IgD-negative memory B cell (primary cell): Measurements from ENCODE around the gene PMPCA. TPM values are rescaled to one million over a fixed set of nuclear protein-coding genes. Genes with fewer than 3 reads are reported as not detected.
"Not testable (repeated sequence)": the region's sequence is repeated elsewhere in the genome, so short reads cannot be mapped to it uniquely, and the experiment has no call there.

Experiments used
- H3K27ac Mint-ChIP-seq, 3 donors: one replicate each; pipeline ENCODE4 v1.8.0; 2020 to 2022; ENCODE audit warnings: mild to moderate bottlenecking in 3 of 3, mixed read lengths in 3 of 3, moderate library complexity in 1 of 3
- H3K27me3 Mint-ChIP-seq: one replicate; pipeline ENCODE4 v1.8.0; 2021; ENCODE audit warnings: mixed read lengths
- H3K36me3 Mint-ChIP-seq: one replicate; pipeline ENCODE4 v1.8.0; 2020; ENCODE audit warnings: mild to moderate bottlenecking, mixed read lengths
- H3K4me1 Mint-ChIP-seq, 3 donors: one replicate each; pipeline ENCODE4 v1.8.0; 2020 to 2022; ENCODE audit warnings: mixed read lengths in 3 of 3, mild to moderate bottlenecking in 1 of 3
- H3K4me3 Mint-ChIP-seq, 4 donors: one replicate each; pipeline ENCODE4 v1.8.0; 2020 to 2022; ENCODE audit warnings: mild to moderate bottlenecking in 4 of 4, mixed read lengths in 4 of 4, moderate library complexity in 3 of 4
- H3K9me3 Mint-ChIP-seq, 3 donors: one replicate each; pipeline ENCODE4 v1.8.0; 2020 to 2021; ENCODE audit warnings: mixed read lengths in 3 of 3, mild to moderate bottlenecking in 1 of 3
- polyA plus RNA-seq: library from polyadenylated mRNA; unstranded; fragments of 300-500 nt; fragmentation: Illumina TruSeq; gene quantifications from one replicate; pipeline ENCODE4 v1.2.3, GENCODE V29; 2021

Gene PMPCA
- polyA plus RNA-seq, 1 donor from 2014 or later: 35.0 TPM

- peaks cover 40 to 44% (median 44%) of the 10 kb centered on the region in 3 donors for H3K4me1 Mint-ChIP-seq
- H3K9me3 Mint-ChIP-seq: no peaks in the 10 kb centered on the region
Measured at GRCh38 chr9:136407911-136408310, 2.5 kb upstream of the PMPCA start.

GRCh38 chr9:136409557-136410455 is 652 bp upstream of the PMPCA start:
- Mint-ChIP-seq H3K27me3 (no peaks in the 10 kb centered on the region), H3K36me3 (peaks cover 4% of the 10 kb centered on the region), H3K27ac (peak overlapping the region; percentile 71 to 89 (median 89)), H3K9me3 (no peaks in the 10 kb centered on the region), H3K4me3 (peak overlapping the region; percentile 89 to 95 (median 94)), H3K4me1 (peaks cover 24 to 31% (median 30%) of the 10 kb centered on the region in 3 donors)

More at GRCh38 chr9:136407911-136408310, 2.5 kb upstream of the PMPCA start:
- Mint-ChIP-seq H3K4me3 (peak overlapping the region in 3 of 4 donors; percentile 27 to 85 (median 76)), H3K27ac (peak overlapping the region in 1 of 3 donors; percentile 60), H3K27me3 (no peaks in the 10 kb centered on the region), H3K36me3 (peaks cover 4% of the 10 kb centered on the region)

DNA sequence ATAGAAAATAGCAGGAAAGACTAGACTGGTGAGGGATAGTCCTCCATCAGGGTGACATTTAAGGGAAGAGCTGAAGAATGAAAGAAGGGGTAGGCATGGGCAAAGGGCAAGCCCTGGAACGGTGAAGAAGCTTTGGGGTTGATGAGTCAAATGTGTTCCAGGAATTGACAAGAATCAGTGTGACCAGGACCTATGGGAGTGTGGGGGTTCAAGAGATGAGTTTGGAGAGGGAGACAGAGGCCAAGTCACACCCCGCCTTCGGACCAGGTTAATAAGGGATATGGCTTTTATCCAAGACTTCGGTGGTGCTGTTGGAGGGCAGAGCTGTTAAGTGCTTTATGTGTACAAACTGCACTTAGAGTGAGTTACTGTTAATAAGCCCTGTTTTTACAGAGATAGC is 920 bp downstream of the PMPCA start:
- Mint-ChIP-seq H3K27me3 (no peaks in the 10 kb centered on the region), H3K9me3 (no peaks in the 10 kb centered on the region), H3K36me3 (peaks cover 4% of the 10 kb centered on the region), H3K4me3 (peak overlapping the region; percentile 89 to 95 (median 92)), H3K4me1 (peaks cover 21 to 27% (median 23%) of the 10 kb centered on the region in 3 donors), H3K27ac (peak overlapping the region; percentile 89 to 96 (median 95))

GRCh38 chr9:136412962-136413361 is 2.5 kb downstream of the PMPCA start:
- H3K9me3 Mint-ChIP-seq: no peaks in the 10 kb centered on the region
- H3K36me3 Mint-ChIP-seq: peaks cover 4% of the 10 kb centered on the region
- no peaks in the 10 kb centered on the region for H3K27me3 Mint-ChIP-seq
- H3K4me1 Mint-ChIP-seq: peaks cover 21 to 23% (median 21%) of the 10 kb centered on the region in 3 donors
- peak overlapping the region in 1 of 3 donors; percentile 50 for H3K27ac Mint-ChIP-seq
- peak overlapping the region in 1 of 4 donors; percentile 64 for H3K4me3 Mint-ChIP-seq

DNA sequence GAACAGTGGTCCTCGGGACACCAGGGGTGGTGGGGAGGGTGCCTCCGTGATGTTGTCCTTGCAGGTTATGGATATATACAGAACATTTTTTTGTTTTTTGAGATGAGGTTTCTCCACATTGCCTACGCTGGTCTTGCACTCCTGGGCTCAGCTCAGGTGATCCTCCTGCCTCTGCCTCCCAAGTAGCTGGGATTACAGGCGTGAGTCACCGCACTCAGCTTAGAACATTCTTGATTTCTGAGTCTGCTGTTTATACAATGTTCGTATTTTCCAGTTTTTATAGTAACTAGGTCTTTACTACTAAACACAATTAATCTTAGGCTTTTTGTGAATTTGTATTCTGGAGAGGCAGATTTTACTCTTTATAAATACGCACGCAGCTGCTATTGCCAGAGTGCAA is 6.0 kb downstream of the PMPCA start:
- Mint-ChIP-seq H3K27me3 (no peaks in the 10 kb centered on the region), H3K4me3 (peak overlapping the region in 1 of 4 donors; percentile 48), H3K27ac (no peak overlapping the region), H3K4me1 (peaks cover 4 to 7% (median 6%) of the 10 kb centered on the region in 3 donors), H3K9me3 (no peaks in the 10 kb centered on the region), H3K36me3 (no peaks in the 10 kb centered on the region)

DNA sequence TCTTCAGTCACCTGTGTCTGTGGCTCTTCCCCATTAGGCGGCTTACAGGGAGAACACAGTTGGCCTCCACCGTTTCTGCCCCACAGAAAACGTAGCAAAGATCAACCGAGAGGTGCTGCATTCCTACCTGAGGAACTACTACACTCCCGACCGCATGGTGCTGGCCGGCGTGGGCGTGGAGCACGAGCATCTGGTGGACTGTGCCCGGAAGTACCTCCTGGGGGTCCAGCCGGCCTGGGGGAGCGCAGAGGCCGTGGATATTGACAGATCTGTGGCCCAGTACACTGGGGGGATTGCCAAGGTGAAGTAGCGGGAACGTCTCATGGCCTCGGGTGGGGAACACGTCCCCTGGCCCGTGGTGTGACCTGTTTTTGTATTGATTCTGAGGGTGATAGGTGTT is 6.5 kb downstream of the PMPCA start:
- H3K9me3 Mint-ChIP-seq: no peaks in the 10 kb centered on the region
- peaks cover 1 to 3% (median 3%) of the 10 kb centered on the region in 3 donors for H3K4me1 Mint-ChIP-seq
- H3K27ac Mint-ChIP-seq: peak overlapping the region in 1 of 3 donors; percentile 67
- peak overlapping the region in 1 of 4 donors; percentile 48 for H3K4me3 Mint-ChIP-seq
- no peaks in the 10 kb centered on the region for H3K36me3 Mint-ChIP-seq
- H3K27me3 Mint-ChIP-seq: no peaks in the 10 kb centered on the region

- Mint-ChIP-seq H3K36me3 (peaks cover 2% of the 10 kb centered on the region), H3K27ac (peak overlapping the region in 2 of 3 donors; percentile 74 to 77), H3K9me3 (no peaks in the 10 kb centered on the region), H3K4me3 (peak overlapping the region in 1 of 4 donors; percentile 60), H3K27me3 (no peaks in the 10 kb centered on the region), H3K4me1 (peaks cover 0 to 1% (median 0%) of the 10 kb centered on the region in 3 donors)
Measured at GRCh38 chr9:136418182-136419091, 8.0 kb downstream of the PMPCA start.

- Mint-ChIP-seq H3K36me3 (peaks cover 2% of the 10 kb centered on the region), H3K4me1 (no peaks in the 10 kb centered on the region), H3K27ac (peak overlapping the region in 2 of 3 donors; percentile 74 to 77), H3K27me3 (no peaks in the 10 kb centered on the region), H3K4me3 (no peak overlapping the region), H3K9me3 (no peaks in the 10 kb centered on the region)
Measured at GRCh38 chr9:136419092-136419420, 8.6 kb downstream of the PMPCA start.

DNA sequence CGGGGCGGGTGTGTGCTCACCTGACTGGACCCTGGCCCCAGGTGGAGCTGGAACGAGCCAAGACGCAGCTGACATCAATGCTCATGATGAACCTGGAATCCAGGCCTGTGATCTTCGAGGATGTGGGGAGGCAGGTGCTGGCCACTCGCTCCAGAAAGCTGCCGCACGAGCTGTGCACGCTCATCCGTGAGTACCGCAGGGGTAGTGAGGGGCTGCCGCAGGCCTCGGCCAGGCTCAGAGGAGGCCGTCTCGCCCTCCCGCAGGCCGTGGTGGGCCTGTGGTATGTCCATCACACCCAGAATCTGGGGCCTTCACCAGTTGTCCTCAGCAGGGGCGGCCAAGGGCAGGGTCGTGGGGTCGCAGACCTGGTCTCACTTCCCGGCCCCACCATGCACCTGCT is 11.3 kb downstream of the PMPCA start:
- H3K9me3 Mint-ChIP-seq: no peaks in the 10 kb centered on the region

GRCh38 chr9:136422876-136423275 is 12.4 kb downstream of the PMPCA start:
- Mint-ChIP-seq H3K4me3 (no peak overlapping the region), H3K9me3 (no peaks in the 10 kb centered on the region), H3K4me1 (no peaks in the 10 kb centered on the region), H3K27me3 (no peaks in the 10 kb centered on the region), H3K36me3 (peaks cover 5% of the 10 kb centered on the region), H3K27ac (no peak overlapping the region)

More for the DNA sequence above, 11.3 kb downstream of the PMPCA start:
- Mint-ChIP-seq H3K4me1 (no peaks in the 10 kb centered on the region), H3K27me3 (no peaks in the 10 kb centered on the region), H3K4me3 (no peak overlapping the region), H3K36me3 (peaks cover 3% of the 10 kb centered on the region), H3K27ac (no peak overlapping the region)

- Mint-ChIP-seq H3K4me3 (no peak overlapping the region), H3K9me3 (no peaks in the 10 kb centered on the region), H3K36me3 (peaks cover 5% of the 10 kb centered on the region), H3K27ac (no peak overlapping the region), H3K4me1 (no peaks in the 10 kb centered on the region), H3K27me3 (no peaks in the 10 kb centered on the region)
Measured at GRCh38 chr9:136423432-136424146, 13.1 kb downstream of the PMPCA start.

DNA sequence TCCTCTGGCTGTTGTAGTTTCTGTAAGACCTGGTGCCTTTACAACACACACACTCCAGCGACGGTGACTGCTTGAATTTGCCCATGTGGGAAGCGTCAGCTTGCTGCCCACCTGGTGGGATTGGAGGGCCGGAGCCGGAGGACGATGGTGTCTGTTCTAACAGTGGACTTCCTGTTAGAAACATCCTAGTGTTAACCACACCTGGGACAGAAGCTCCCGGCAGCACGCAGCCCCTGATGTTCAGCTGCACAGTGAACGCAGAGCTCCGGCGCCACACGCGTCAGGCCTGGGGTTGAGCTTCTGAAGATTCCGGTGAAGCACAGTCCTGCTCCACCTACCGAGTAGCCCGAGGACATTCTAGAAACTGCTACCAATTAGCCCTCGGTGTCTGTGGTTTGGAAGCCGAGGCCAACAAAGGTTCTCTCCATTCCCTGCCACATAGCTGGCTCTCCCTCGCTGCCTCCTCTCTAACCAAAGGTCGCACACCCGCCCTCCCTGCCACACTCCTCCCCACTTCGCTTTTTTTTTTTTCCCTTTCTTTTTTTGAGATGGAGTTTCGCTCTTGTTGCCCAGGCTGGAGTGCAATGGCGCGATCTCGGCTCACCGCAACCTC is 14.4 kb downstream of the PMPCA start:
- Mint-ChIP-seq H3K4me1 (no peaks in the 10 kb centered on the region), H3K9me3 (no peaks in the 10 kb centered on the region), H3K27ac (no peak overlapping the region), H3K4me3 (no peak overlapping the region), H3K36me3 (peaks cover 5% of the 10 kb centered on the region), H3K27me3 (no peaks in the 10 kb centered on the region)

- H3K9me3 Mint-ChIP-seq, H3K4me1 Mint-ChIP-seq, H3K4me3 Mint-ChIP-seq, H3K36me3 Mint-ChIP-seq, H3K27me3 Mint-ChIP-seq: not testable (repeated sequence)
- peak overlapping the region in 1 of 3 donors; percentile 39 for H3K27ac Mint-ChIP-seq
Measured at GRCh38 chr9:136425367-136425766, 14.9 kb downstream of the PMPCA start.

DNA sequence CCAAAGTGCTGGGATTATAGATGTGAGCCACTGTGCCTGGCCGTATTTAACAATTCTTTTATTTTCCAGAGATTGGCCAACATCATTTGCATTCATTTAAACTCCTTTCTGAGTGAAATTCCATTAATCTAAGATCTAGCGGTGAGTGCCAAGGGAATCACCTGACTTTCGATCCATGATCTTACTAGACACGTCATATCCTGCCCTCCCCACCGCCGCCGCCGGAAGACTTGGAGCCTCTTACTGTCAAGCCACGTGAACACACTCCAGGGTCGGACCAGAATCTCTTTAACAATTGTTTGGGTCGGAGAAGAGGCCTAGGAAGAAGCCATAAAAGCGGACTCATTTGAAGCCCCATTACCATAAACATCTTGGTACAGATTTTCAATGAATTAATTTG is 16.3 kb downstream of the PMPCA start:
- H3K4me3 Mint-ChIP-seq: no peak overlapping the region
- H3K9me3 Mint-ChIP-seq: no peaks in the 10 kb centered on the region
- H3K4me1 Mint-ChIP-seq: no peaks in the 10 kb centered on the region
- no peaks in the 10 kb centered on the region for H3K27me3 Mint-ChIP-seq
- H3K27ac Mint-ChIP-seq: peak overlapping the region in 1 of 3 donors; percentile 64
- peaks cover 5% of the 10 kb centered on the region for H3K36me3 Mint-ChIP-seq
